AG04450 (cell line): ENCODE measurements around the gene TK1. TPM values are rescaled to one million over a fixed set of nuclear protein-coding genes. Genes with fewer than 3 reads are reported as not detected.
A peak's percentile ranks its signal among the peaks of the same experiment; 100 is the strongest.

Experiments
- CTCF ChIA-PET: fragments of 300-600, 350-600 bp; formaldehyde crosslinking; extraction: SDS; loops from one replicate; lab custom pipeline; 2022; ENCODE audit warnings: antibody characterized with exemption, inconsistent platforms; lab: Charles Lee
- POLR2A ChIA-PET: fragments of 350-600 bp; formaldehyde crosslinking; extraction: SDS; loops from one replicate; lab custom pipeline; 2021; ENCODE audit warnings: antibody characterized with exemption, inconsistent platforms; lab: Yijun Ruan, JAX
- DNase-seq: peaks from one replicate; pipeline ENCODE4 v3.0.0-alpha.2; 2011; ENCODE audit warnings: low read depth, low spot score
- H3K27ac ChIP-seq: one replicate; pipeline ENCODE4 v1.5.1; 2012; ENCODE audit warnings: low read depth, low read length, control low read depth
- H3K27me3 ChIP-seq: one replicate; pipeline ENCODE4 v1.6.0; 2012; ENCODE audit warnings: low read length; ENCODE audit not compliant: control insufficient read depth, insufficient read depth
- H3K4me3 ChIP-seq: 2 replicates; pipeline ENCODE4 v1.5.1; 2011; ENCODE audit warnings: mild to moderate bottlenecking, low read depth, low read length, control low read depth
- H3K9me3 ChIP-seq: 2 replicates; pipeline ENCODE4 v1.5.1; 2012; ENCODE audit warnings: low read length; ENCODE audit not compliant: control insufficient read depth, insufficient read depth
- CTCF ChIP-seq: IDR thresholded peaks from 2 replicates; pipeline ENCODE4 v1.5.1; 2011; ENCODE audit warnings: low read depth, low read length, control low read depth, inconsistent platforms
- polyA plus RNA-seq: library from polyadenylated mRNA; depleted of rRNA; stranded (reverse); fragments of >200 nt; gene quantifications from 2 replicates; pipeline ENCODE4 v1.2.3, GENCODE V29; 2011

Gene TK1
- polyA plus RNA-seq, 1 experiment = 27.1 TPM

- no peak for DNase-seq
- H3K4me3 ChIP-seq = peak within 1 kb of the TSS; percentile 56
- no peak for TF ChIP-seq CTCF
- H3K27ac ChIP-seq = no peak within 1 kb of the TSS
- POLR2A ChIA-PET = interaction anchor here (0.6 to 0.7 kb wide), 2 partner anchors 13 to 1630 kb away, joined by 3 to 6 read pairs; no protein-coding TSS in a partner anchor
- CTCF ChIA-PET = interaction anchor here (1.4 kb wide), 1 partner anchor 58 kb away, joined by 4 read pairs; the partner anchor contains the start of genes AFMID and TK1
- peaks cover 4% of the 10 kb centered on the region; the same call in 1 of the 2 replicates for H3K9me3 ChIP-seq
- peaks cover 35% of the 10 kb centered on the region for H3K27me3 ChIP-seq
These were observed 58.1 kb downstream of the TK1 start, which contains the start of gene TMC6 for GRCh38 chr17:78128551-78129350. TSS of gene TMC6 (minus strand) at chr17:78128755. CDS start at chr17:78126832, 1,923 bp downstream.

- peaks cover 35% of the 10 kb centered on the region for H3K27me3 ChIP-seq
- CTCF ChIA-PET = interaction anchor here (1.1 to 1.4 kb wide), 2 partner anchors 59 to 122 kb away, joined by 3 to 4 read pairs; partner anchors contain the start of genes AFMID and TK1
- POLR2A ChIA-PET = interaction anchor here (0.6 to 0.7 kb wide), 3 partner anchors 12 to 1629 kb away, joined by 3 to 6 read pairs (median 5); no protein-coding TSS in a partner anchor
- no peak for DNase-seq
- TF ChIP-seq CTCF = no peak
- peaks cover 4% of the 10 kb centered on the region; the same call in 1 of the 2 replicates for H3K9me3 ChIP-seq
- peak overlapping the region; percentile 56 for H3K4me3 ChIP-seq
- no peak overlapping the region for H3K27ac ChIP-seq
These were observed 58.8 kb downstream of the TK1 start for GRCh38 chr17:78127888-78128550.

- no peak for DNase-seq
- TF ChIP-seq CTCF = no peak
- POLR2A ChIA-PET = interaction anchor here (0.6 kb wide), 1 partner anchor 15 kb away, joined by 5 read pairs; no protein-coding TSS in a partner anchor
- peaks cover 4% of the 10 kb centered on the region; the same call in 1 of the 2 replicates for H3K9me3 ChIP-seq
- CTCF ChIA-PET = interaction anchor here (1.1 to 1.4 kb wide), 2 partner anchors 59 to 123 kb away, joined by 3 to 4 read pairs; partner anchors contain the start of genes AFMID and TK1
- peaks cover 29% of the 10 kb centered on the region for H3K27me3 ChIP-seq
- no peak overlapping the region for H3K27ac ChIP-seq
- no peak overlapping the region for H3K4me3 ChIP-seq
These were observed 59.5 kb downstream of the TK1 start for GRCh38 chr17:78127239-78127887.

DNA sequence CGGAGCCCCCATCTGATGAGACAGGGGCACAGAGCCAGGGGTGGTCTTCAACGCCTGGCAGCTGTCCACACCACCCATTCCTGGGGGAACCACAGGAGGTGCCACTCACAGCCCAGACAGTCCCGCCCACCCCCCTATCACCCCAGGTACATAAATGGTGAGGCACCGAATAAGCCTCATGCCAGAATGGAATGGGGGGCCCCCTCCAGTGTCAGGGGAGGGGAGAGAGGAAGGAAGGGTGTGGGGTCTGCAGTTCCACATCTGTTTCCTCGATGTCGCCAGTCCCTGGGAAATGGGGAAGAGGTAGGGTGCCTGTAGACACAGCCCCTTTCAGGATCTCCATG lies 60.0 kb downstream of the TK1 start:
- ChIA-PET CTCF (no interaction called here), POLR2A (no interaction called here)
- Histone ChIP-seq H3K27ac (no peak overlapping the region), H3K9me3 (peaks cover 4% of the 10 kb centered on the region; the same call in 1 of the 2 replicates), H3K4me3 (no peak overlapping the region), H3K27me3 (peaks cover 27% of the 10 kb centered on the region)
- no peak for DNase-seq
- TF ChIP-seq CTCF = no peak
